Fibroblast of lung (primary cell): ENCODE results near the gene ADIRF.

ENCODE experiments used
- CTCF ChIP-seq, 2 donors: IDR thresholded peaks in 1 of 2; conservative IDR thresholded peaks in 1 of 2; 1 replicate in 1 of 2; 2 replicates in 1 of 2; pipeline ENCODE4 v1.5.1; 2011 to 2012; ENCODE audit warnings: low read length in 2 of 2, control low read depth in 1 of 2, inconsistent platforms in 1 of 2, low read depth in 1 of 2, mild to moderate bottlenecking in 1 of 2
- EZH2 ChIP-seq: IDR thresholded peaks from 2 replicates; pipeline ENCODE4 v1.5.1; 2012; ENCODE audit warnings: low read length, control low read depth, mild to moderate bottlenecking; ENCODE audit errors: missing control alignments

- no peak for TF ChIP-seq CTCF (conservative IDR thresholded peaks at IDR 0.05 in 1 of 2, IDR thresholded peaks at IDR 0.05 in 1 of 2; ENCODE audit: low read depth in 1 of 2, low read length in 2 of 2)
- TF ChIP-seq EZH2 = no peak
These were observed 32.2 kb downstream of the ADIRF start for GRCh38 chr10:87000491-87000890.
